DMS53 (cell line): Measurements from ENCODE around the gene ELANE.

Source experiments
- DNase-seq: peaks from one replicate; lab custom pipeline; 2025; lab: John Stamatoyannopoulos, UW

ELANE gene

GRCh38 chr19:898663-899062 lies 46.6 kb downstream of the ELANE start:
- DNase-seq, result peak; percentile 65

- no peak for DNase-seq
These were observed 47.4 kb downstream of the ELANE start for GRCh38 chr19:899336-900042.

- no peak for DNase-seq
These were observed 47.9 kb downstream of the ELANE start for GRCh38 chr19:900043-900301.

GRCh38 chr19:900302-901111 lies 48.4 kb downstream of the ELANE start:
- peak; percentile 45 for DNase-seq

GRCh38 chr19:901216-902092 lies 49.4 kb downstream of the ELANE start:
- DNase-seq, result no peak

GRCh38 chr19:902093-902370 lies 49.9 kb downstream of the ELANE start:
- DNase-seq, result no peak

GRCh38 chr19:902446-903226 lies 50.5 kb downstream of the ELANE start:
- no peak for DNase-seq

GRCh38 chr19:903266-903797 lies 51.2 kb downstream of the ELANE start:
- no peak for DNase-seq

- DNase-seq, result no peak
These were observed 52.4 kb downstream of the ELANE start for GRCh38 chr19:904545-904944.
